Measurements from ENCODE around the gene SMYD2.

Gene SMYD2

GRCh38 chr1:214386333-214386732 is 105.4 kb downstream of the SMYD2 start:
- Histone ChIP-seq H2AFZ (no peak overlapping the region), H3K79me2 (no peaks in the 10 kb centered on the region), H3K9me3 (ENCODE audit: control insufficient read depth, low read length) (no peaks in the 10 kb centered on the region), H3K4me2 (ENCODE audit: low read length) (no peak overlapping the region), H3K4me1 (no peaks in the 10 kb centered on the region), H3K36me3 (ENCODE audit: control insufficient read depth, insufficient read depth, low read length) (no peaks in the 10 kb centered on the region), H3K27me3 (ENCODE audit: control insufficient read depth, insufficient read depth, low read length) (no peaks in the 10 kb centered on the region), H3K9ac (no peak overlapping the region), H3K27ac (no peak overlapping the region), H3K4me3 (ENCODE audit: low read depth, low read length) (no peak overlapping the region)
- TF ChIP-seq CTCF (IDR thresholded peaks at IDR 0.05) = no peak
